NCI-H2196 (cell line): ENCODE data around the gene DLGAP1.
A peak's percentile ranks its signal among the peaks of the same experiment; 100 is the strongest.

Experiments
- DNase-seq: peaks from one replicate; lab custom pipeline; 2025; ENCODE audit not compliant: unreplicated experiment; lab: John Stamatoyannopoulos, UW

DLGAP1 gene

GRCh38 chr18:3463051-3463450 is 992.1 kb downstream of the DLGAP1 start:
- DNase-seq = no peak

GRCh38 chr18:3461704-3462103 is 993.4 kb downstream of the DLGAP1 start:
- DNase-seq = no peak

GRCh38 chr18:3460823-3461398 is 994.2 kb downstream of the DLGAP1 start:
- DNase-seq = no peak

- no peak for DNase-seq
Measured at GRCh38 chr18:3458952-3459853, 995.9 kb downstream of the DLGAP1 start.

- DNase-seq = no peak
Measured at GRCh38 chr18:3458378-3458777, 996.7 kb downstream of the DLGAP1 start.

GRCh38 chr18:3457261-3457724 is 997.8 kb downstream of the DLGAP1 start:
- peak; percentile 55 for DNase-seq

- peak; percentile 90 for DNase-seq
Measured at GRCh38 chr18:3456686-3457069, 998.4 kb downstream of the DLGAP1 start.

- DNase-seq = no peak
Measured at GRCh38 chr18:3455907-3456685, 999.0 kb downstream of the DLGAP1 start.

- DNase-seq = no peak
Measured at GRCh38 chr18:3455090-3455635, 999.9 kb downstream of the DLGAP1 start.

GRCh38 chr18:3454365-3455089 is 1000.6 kb downstream of the DLGAP1 start:
- DNase-seq = peak; percentile 66

GRCh38 chr18:3453540-3454364 is 1001.4 kb downstream of the DLGAP1 start:
- DNase-seq = peak; percentile 58

GRCh38 chr18:3452750-3453539 is 1002.2 kb downstream of the DLGAP1 start:
- no peak for DNase-seq

- DNase-seq = peak; percentile 49
Measured at GRCh38 chr18:3451989-3452749, 1002.9 kb downstream of the DLGAP1 start.

- DNase-seq = peak; percentile 92
Measured at GRCh38 chr18:3451183-3451988, 1003.7 kb downstream of the DLGAP1 start.

GRCh38 chr18:3450799-3451182 is 1004.3 kb downstream of the DLGAP1 start:
- DNase-seq = no peak

- peak; percentile 92 for DNase-seq
Measured at GRCh38 chr18:3450012-3450798, 1004.9 kb downstream of the DLGAP1 start, which contains the start of gene TGIF1. TSS of gene TGIF1 (plus strand) at chr18:3450172. CDS start at chr18:3450490, 318 bp downstream.
